Measurements from ENCODE around the gene ZNF724. TPM values are rescaled to one million over a fixed set of nuclear protein-coding genes. Genes with fewer than 3 reads are reported as not detected.
A peak's percentile ranks its signal among the peaks of the same experiment; 100 is the strongest.
"Not testable (repeated sequence)": the region's sequence is repeated elsewhere in the genome, so short reads cannot be mapped to it uniquely, and the experiment has no call there.

The ZNF724 gene
- total and polyA plus RNA-seq, 4 donors, result 0.94 to 2.8 (median 2.6) TPM; not detected in 1

- H3K4me3 ChIP-seq (ENCODE audit: low read length in 2 of 2); H3K9me3 ChIP-seq (ENCODE audit: control insufficient read depth, low read length); ATAC-seq (ENCODE audit: low FRiP score); H3K36me3 ChIP-seq (ENCODE audit: control insufficient read depth in 1 of 2, insufficient read depth in 2 of 2, low read length in 1 of 2); H3K4me1 ChIP-seq (ENCODE audit: control insufficient read depth in 1 of 2, insufficient read depth in 2 of 2, low read length in 2 of 2); DNase-seq; H3K27me3 ChIP-seq (ENCODE audit: control insufficient read depth in 1 of 2, insufficient read depth in 2 of 2, low read length in 1 of 2); H3K27ac ChIP-seq (ENCODE audit: low read depth in 1 of 2, low read length in 2 of 2): not testable (repeated sequence)
- intact Hi-C loops (cut with DNase I), result loop anchor here in 1 of 2 donors (10.0 kb wide), 2 partner anchors 117 to 477 kb away; partner anchors contain the start of genes ZNF681 and ZNF91
- 67 to 69% methylated on average over 3 of the region's 3 CpGs for WGBS, 2 donors
These were observed 27.9 kb upstream of the ZNF724 start for GRCh38 chr19:23278118-23278517.

DNA sequence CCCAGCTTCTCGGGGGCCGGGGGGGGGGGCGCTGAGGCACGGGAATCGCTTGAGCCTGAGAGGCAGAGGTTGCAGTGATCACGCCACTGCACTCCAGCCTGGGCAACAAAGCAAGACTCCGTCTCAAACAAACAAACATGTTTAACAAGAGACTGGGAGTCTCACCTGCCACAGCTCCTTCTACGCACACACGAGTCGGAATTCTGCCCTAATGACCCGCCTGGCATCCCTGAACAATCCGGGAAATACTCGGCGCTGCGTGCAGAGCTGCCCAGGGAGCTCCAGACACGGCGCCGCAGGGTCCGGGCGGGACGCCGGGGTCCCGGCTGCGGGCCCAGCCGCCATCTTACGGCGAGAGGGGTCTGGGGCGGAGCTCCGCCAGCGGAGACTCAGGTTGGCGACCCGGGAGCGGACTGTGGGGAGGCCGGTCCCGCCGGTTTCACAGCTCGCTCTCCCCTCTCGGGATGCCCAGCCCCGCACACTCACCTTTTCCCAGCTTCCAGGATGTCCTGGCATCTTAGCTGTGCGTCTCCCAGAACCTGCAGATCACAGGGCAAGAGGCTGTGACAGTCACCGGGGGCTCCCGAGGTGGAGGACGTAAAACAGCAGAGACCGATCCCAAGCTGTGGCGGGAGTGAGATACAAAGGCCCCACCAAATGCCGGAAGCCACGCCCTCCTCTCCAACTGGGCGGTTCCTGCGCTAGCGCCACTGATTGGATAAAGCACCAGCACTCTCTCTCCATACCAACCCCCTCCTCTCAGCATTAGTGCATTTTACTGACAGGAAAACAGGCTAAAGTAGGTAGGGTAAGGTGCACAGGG lies 23.6 kb upstream of the ZNF724 start:
- no peaks in the 10 kb centered on the region for H3K4me1 ChIP-seq (ENCODE audit: control insufficient read depth in 1 of 2, insufficient read depth in 2 of 2, low read length in 2 of 2)
- H3K36me3 ChIP-seq (ENCODE audit: control insufficient read depth in 1 of 2, insufficient read depth in 2 of 2, low read length in 1 of 2), result no peaks in the 10 kb centered on the region
- H3K4me3 ChIP-seq (ENCODE audit: low read length in 2 of 2), result peak overlapping the region; percentile 80 to 85
- intact Hi-C loops (cut with DNase I), result loop anchor here (5.0 to 10.0 kb wide), 3 partner anchors 121 to 481 kb away; partner anchors contain the start of genes ZNF91 (in 2 of the 2) and ZNF681 (in 1 of the 2)
- H3K27ac ChIP-seq (ENCODE audit: low read depth in 1 of 2, low read length in 2 of 2), result peak overlapping the region in 1 of 2 donors; percentile 87
- no peaks in the 10 kb centered on the region for H3K27me3 ChIP-seq (ENCODE audit: control insufficient read depth in 1 of 2, insufficient read depth in 2 of 2, low read length in 1 of 2)
- WGBS, 2 donors, result 0 to 1% methylated on average over 50 of the region's 50 CpGs
- peak; percentile 98 for ATAC-seq (ENCODE audit: low FRiP score)
- DNase-seq, result peak; percentile 94 to 97
- no peaks in the 10 kb centered on the region for H3K9me3 ChIP-seq (ENCODE audit: control insufficient read depth, low read length)

DNA sequence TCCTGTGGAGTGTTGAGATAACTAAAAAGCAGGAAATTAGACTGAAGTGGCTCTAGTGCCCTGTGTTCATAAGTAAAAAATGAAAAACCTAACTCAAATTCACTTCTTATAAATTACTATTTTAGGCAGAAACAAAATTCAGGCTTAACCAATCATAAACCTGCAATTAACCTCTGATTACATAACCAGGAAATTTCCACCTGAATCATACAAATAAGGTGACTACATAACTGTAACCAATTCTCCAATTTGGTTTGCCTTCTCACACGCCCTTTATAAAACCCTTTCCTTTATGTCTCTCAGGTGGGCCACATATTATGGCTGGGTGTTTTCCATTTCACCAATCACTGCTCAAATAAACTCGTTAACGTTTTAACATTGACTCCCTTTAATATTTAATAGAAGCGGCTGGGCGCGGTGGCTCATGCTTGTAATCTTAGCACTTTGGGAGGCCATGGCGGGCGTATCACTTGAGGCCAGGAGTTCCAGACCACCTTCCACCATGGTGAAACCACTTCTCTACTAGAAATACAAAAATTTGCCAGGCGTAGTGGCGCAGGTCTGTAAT lies 22.9 kb upstream of the ZNF724 start:
- no peak for DNase-seq
- no peaks in the 10 kb centered on the region for H3K4me1 ChIP-seq (ENCODE audit: control insufficient read depth in 1 of 2, insufficient read depth in 2 of 2, low read length in 2 of 2)
- intact Hi-C loops (cut with DNase I), result loop anchor here (5.0 to 10.0 kb wide), 3 partner anchors 122 to 482 kb away; partner anchors contain the start of genes ZNF91 (in 2 of the 2) and ZNF681 (in 1 of the 2)
- no peaks in the 10 kb centered on the region for H3K9me3 ChIP-seq (ENCODE audit: control insufficient read depth, low read length)
- H3K4me3 ChIP-seq (ENCODE audit: low read length in 2 of 2), result peak overlapping the region; percentile 80 to 85
- WGBS, 2 donors, result 1% methylated on average over 10 of the region's 10 CpGs
- no peaks in the 10 kb centered on the region for H3K27me3 ChIP-seq (ENCODE audit: control insufficient read depth in 1 of 2, insufficient read depth in 2 of 2, low read length in 1 of 2)
- no peaks in the 10 kb centered on the region for H3K36me3 ChIP-seq (ENCODE audit: control insufficient read depth in 1 of 2, insufficient read depth in 2 of 2, low read length in 1 of 2)
- ATAC-seq (ENCODE audit: low FRiP score), result no peak
- peak overlapping the region in 1 of 2 donors; percentile 87 for H3K27ac ChIP-seq (ENCODE audit: low read depth in 1 of 2, low read length in 2 of 2)

GRCh38 chr19:23263870-23264590 lies 13.8 kb upstream of the ZNF724 start:
- Histone ChIP-seq H3K9me3 (ENCODE audit: control insufficient read depth, low read length) (no peaks in the 10 kb centered on the region), H3K4me1 (ENCODE audit: control insufficient read depth in 1 of 2, insufficient read depth in 2 of 2, low read length in 2 of 2) (no peaks in the 10 kb centered on the region), H3K4me3 (ENCODE audit: low read length in 2 of 2) (no peak overlapping the region), H3K27me3 (ENCODE audit: control insufficient read depth in 1 of 2, insufficient read depth in 2 of 2, low read length in 1 of 2) (no peaks in the 10 kb centered on the region), H3K27ac (ENCODE audit: low read depth in 1 of 2, low read length in 2 of 2) (no peak overlapping the region), H3K36me3 (ENCODE audit: control insufficient read depth in 1 of 2, insufficient read depth in 2 of 2, low read length in 1 of 2) (peaks cover 4 to 6% of the 10 kb centered on the region in 2 donors)
- WGBS, 2 donors, result 93 to 95% methylated on average over 2 of the region's 2 CpGs
- intact Hi-C loops (cut with DNase I), result no loop called here
- DNase-seq, result no peak
- ATAC-seq (ENCODE audit: low FRiP score), result peak; percentile 11

- Histone ChIP-seq H3K4me1 (ENCODE audit: control insufficient read depth in 1 of 2, insufficient read depth in 2 of 2, low read length in 2 of 2) (no peaks in the 10 kb centered on the region), H3K27ac (ENCODE audit: low read depth in 1 of 2, low read length in 2 of 2) (no peak overlapping the region), H3K4me3 (ENCODE audit: low read length in 2 of 2) (no peak overlapping the region), H3K36me3 (ENCODE audit: control insufficient read depth in 1 of 2, insufficient read depth in 2 of 2, low read length in 1 of 2) (peaks cover 4 to 8% of the 10 kb centered on the region in 2 donors), H3K27me3 (ENCODE audit: control insufficient read depth in 1 of 2, insufficient read depth in 2 of 2, low read length in 1 of 2) (no peaks in the 10 kb centered on the region), H3K9me3 (ENCODE audit: control insufficient read depth, low read length) (no peaks in the 10 kb centered on the region)
- intact Hi-C loops (cut with DNase I), result no loop called here
- DNase-seq (no peak), ATAC-seq (ENCODE audit: low FRiP score) (no peak)
- WGBS, 2 donors, result 71 to 73% methylated on average over 2 of the region's 2 CpGs
These were observed 13.2 kb upstream of the ZNF724 start for GRCh38 chr19:23263396-23263795.

- ATAC-seq (ENCODE audit: low FRiP score), result no peak
- 85 to 86% methylated on average over 5 of the region's 5 CpGs for WGBS, 2 donors
- intact Hi-C loops (cut with DNase I), result no loop called here
- Histone ChIP-seq H3K27ac (ENCODE audit: low read depth in 1 of 2, low read length in 2 of 2) (no peak overlapping the region), H3K4me1 (ENCODE audit: control insufficient read depth in 1 of 2, insufficient read depth in 2 of 2, low read length in 2 of 2) (no peaks in the 10 kb centered on the region), H3K9me3 (ENCODE audit: control insufficient read depth, low read length) (no peaks in the 10 kb centered on the region), H3K27me3 (ENCODE audit: control insufficient read depth in 1 of 2, insufficient read depth in 2 of 2, low read length in 1 of 2) (no peaks in the 10 kb centered on the region), H3K4me3 (ENCODE audit: low read length in 2 of 2) (no peak overlapping the region), H3K36me3 (ENCODE audit: control insufficient read depth in 1 of 2, insufficient read depth in 2 of 2, low read length in 1 of 2) (peaks cover 4 to 8% of the 10 kb centered on the region in 2 donors)
- no peak for DNase-seq
These were observed 12.7 kb upstream of the ZNF724 start for GRCh38 chr19:23262920-23263319.

GRCh38 chr19:23261496-23262020 lies 11.4 kb upstream of the ZNF724 start:
- ATAC-seq (ENCODE audit: low FRiP score) (no peak), DNase-seq (no peak)
- intact Hi-C loops (cut with DNase I), result no loop called here
- no peak overlapping the region for H3K4me3 ChIP-seq (ENCODE audit: low read length in 2 of 2)
- no peak overlapping the region for H3K27ac ChIP-seq (ENCODE audit: low read depth in 1 of 2, low read length in 2 of 2)
- peaks cover 2 to 5% of the 10 kb centered on the region in 2 donors for H3K36me3 ChIP-seq (ENCODE audit: control insufficient read depth in 1 of 2, insufficient read depth in 2 of 2, low read length in 1 of 2)
- no peaks in the 10 kb centered on the region for H3K4me1 ChIP-seq (ENCODE audit: control insufficient read depth in 1 of 2, insufficient read depth in 2 of 2, low read length in 2 of 2)
- 86 to 88% methylated on average over 3 of the region's 3 CpGs for WGBS, 2 donors
- no peaks in the 10 kb centered on the region for H3K27me3 ChIP-seq (ENCODE audit: control insufficient read depth in 1 of 2, insufficient read depth in 2 of 2, low read length in 1 of 2)
- H3K9me3 ChIP-seq (ENCODE audit: control insufficient read depth, low read length), result no peaks in the 10 kb centered on the region

DNA sequence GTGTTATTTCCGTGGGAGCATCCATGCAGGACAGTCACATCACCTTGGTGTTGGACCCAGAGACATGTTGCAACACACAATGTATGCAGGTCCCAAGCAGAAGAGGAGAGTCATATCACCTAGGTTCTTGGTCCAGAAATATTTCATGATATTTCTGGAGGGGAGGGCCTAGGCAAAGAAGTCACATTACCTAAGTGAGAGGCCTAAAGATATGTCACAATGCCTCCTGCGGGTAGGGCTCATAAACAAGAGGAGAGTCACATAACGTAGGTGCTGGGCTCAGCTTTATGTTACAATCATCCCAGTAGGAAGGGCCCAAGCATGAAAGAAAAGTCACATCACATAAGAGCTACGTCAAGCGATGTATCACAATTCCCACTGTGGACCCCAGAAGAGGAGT lies 10.8 kb upstream of the ZNF724 start:
- H3K9me3 ChIP-seq (ENCODE audit: control insufficient read depth, low read length), result no peaks in the 10 kb centered on the region
- no peaks in the 10 kb centered on the region for H3K27me3 ChIP-seq (ENCODE audit: control insufficient read depth in 1 of 2, insufficient read depth in 2 of 2, low read length in 1 of 2)
- DNase-seq (no peak), ATAC-seq (ENCODE audit: low FRiP score) (no peak)
- no peaks in the 10 kb centered on the region for H3K4me1 ChIP-seq (ENCODE audit: control insufficient read depth in 1 of 2, insufficient read depth in 2 of 2, low read length in 2 of 2)
- H3K27ac ChIP-seq (ENCODE audit: low read depth in 1 of 2, low read length in 2 of 2), result no peak overlapping the region
- intact Hi-C loops (cut with DNase I), result no loop called here
- peaks cover 2 to 5% of the 10 kb centered on the region in 2 donors for H3K36me3 ChIP-seq (ENCODE audit: control insufficient read depth in 1 of 2, insufficient read depth in 2 of 2, low read length in 1 of 2)
- 86 to 99% methylated on average over 5 of the region's 5 CpGs for WGBS, 2 donors
- no peak overlapping the region for H3K4me3 ChIP-seq (ENCODE audit: low read length in 2 of 2)

All from aorta (tissue), 5 donors.